Measurements from ENCODE around the gene EMC6.

DNA sequence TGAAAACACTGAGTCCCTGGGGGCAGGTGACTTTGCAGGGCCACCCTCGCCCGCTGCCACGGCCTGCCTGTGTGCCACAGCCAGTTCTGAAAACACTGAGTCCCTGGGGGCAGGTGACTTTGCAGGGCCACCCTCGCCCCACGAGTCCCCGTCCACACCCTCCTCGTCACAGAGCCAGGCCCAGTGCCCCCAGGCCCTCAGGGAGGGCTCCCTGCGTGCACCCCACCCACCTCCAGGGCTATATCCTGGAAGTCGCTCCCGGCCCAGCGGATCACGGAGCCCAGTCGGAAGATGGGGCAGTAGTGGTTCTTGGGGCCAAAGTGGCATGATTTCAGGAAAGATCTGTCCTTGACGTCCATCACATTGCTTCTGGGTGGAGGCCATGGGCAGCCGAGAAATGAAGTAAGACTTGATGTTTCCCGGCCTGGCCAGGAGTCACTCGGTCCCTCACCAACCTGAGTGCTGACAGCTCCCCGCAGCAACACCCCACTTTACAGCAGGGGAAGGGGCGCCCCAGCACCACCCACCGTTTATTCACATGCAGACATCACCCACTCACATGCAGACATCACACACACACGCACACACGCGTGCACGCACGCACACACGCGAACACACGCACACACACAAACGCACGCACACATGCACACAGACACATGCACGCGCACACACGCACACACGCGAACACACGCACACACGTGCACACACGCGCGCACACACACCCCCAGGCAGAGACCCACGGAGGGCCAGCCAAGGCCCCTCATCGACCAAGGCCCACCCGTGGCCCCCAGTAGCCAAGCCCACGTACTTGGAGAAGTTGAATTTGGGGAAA, 20.9 kb downstream of the EMC6 start:
- no peak for TF ChIP-seq REST (IDR thresholded peaks at IDR 0.05; ENCODE audit: insufficient read depth in 1 of 2, low read depth in 2 of 2, low read length in 2 of 2)
- TF ChIP-seq SIN3A (IDR thresholded peaks at IDR 0.05; ENCODE audit: borderline replicate concordance, insufficient read depth, low read length), result no peak
- no peak for TF ChIP-seq POLR2AphosphoS5 (IDR thresholded peaks at IDR 0.05; ENCODE audit: low read depth, low read length)
- no peak for TF ChIP-seq FOXP2 (optimal IDR thresholded peaks at IDR 0.05; ENCODE audit: borderline replicate concordance, extremely low read depth, extremely low read length, insufficient read depth)
- TF ChIP-seq TAF1 (IDR thresholded peaks at IDR 0.05; ENCODE audit: borderline replicate concordance, insufficient read depth, low read length), result no peak

Data from PFSK-1 (cell line).